GM13977 (cell line): Measurements from ENCODE around the gene ADAM8.
A peak's percentile ranks its signal among the peaks of the same experiment; 100 is the strongest.

ENCODE experiments used
- DNase-seq: peaks from one replicate; pipeline ENCODE4 v3.0.0; 2012; ENCODE audit warnings: low spot score
- CTCF ChIP-seq: IDR thresholded peaks from 2 replicates; pipeline ENCODE4 v1.5.1; 2012; ENCODE audit warnings: mild to moderate bottlenecking, control low read depth; ENCODE audit not compliant: insufficient read depth; ENCODE audit errors: extremely low read depth, missing control alignments
- in situ Hi-C: fragments of 300-500 bp; cut with MboI; formaldehyde crosslinking; loops from one replicate; pipeline ENCODE4 v1.12.0; 2022; ENCODE audit warnings: low sequenced_read_pairs, low pct_unique_long_range_greater_than_20kb, mixed read lengths, inconsistent platforms; ENCODE audit not compliant: unreplicated experiment

The ADAM8 gene

DNA sequence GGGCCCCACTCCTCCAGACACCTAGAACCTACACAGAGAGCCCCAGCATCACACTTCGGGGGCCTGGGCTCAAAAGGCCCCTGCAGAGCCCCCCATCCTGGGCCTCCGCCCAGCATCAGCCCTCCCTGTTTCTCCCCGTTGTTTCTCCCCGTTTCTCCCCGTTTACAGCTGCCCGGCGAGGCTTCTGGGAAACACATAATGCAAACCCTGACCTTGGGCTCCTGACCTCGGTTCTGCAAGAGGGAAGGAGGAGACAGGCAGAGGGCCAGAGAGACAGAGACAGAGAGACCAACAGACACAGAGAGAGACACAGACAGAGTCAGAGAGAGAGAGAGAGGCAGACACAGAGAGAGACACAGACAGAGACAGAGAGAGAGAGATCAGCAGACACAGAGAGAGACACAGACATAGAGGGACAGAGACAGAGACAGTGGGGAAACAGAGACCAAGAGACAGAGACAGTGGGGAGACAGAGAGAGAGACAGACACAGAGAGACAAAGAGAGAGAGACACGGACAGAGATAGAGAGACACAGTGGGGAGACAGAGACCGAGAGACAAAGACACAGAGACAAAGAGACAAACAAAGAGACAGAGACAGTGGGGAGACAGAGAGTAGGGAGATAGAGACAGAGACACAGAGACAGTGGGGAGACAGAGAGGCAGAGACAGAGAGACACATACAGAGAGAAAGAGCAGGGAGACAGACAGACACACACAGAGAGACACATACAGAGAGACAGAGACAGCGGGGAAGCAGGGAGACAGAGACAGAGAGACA lies 26.5 kb downstream of the ADAM8 start:
- TF ChIP-seq CTCF: no peak
- in situ Hi-C loops: no loop called here
- DNase-seq: no peak

DNA sequence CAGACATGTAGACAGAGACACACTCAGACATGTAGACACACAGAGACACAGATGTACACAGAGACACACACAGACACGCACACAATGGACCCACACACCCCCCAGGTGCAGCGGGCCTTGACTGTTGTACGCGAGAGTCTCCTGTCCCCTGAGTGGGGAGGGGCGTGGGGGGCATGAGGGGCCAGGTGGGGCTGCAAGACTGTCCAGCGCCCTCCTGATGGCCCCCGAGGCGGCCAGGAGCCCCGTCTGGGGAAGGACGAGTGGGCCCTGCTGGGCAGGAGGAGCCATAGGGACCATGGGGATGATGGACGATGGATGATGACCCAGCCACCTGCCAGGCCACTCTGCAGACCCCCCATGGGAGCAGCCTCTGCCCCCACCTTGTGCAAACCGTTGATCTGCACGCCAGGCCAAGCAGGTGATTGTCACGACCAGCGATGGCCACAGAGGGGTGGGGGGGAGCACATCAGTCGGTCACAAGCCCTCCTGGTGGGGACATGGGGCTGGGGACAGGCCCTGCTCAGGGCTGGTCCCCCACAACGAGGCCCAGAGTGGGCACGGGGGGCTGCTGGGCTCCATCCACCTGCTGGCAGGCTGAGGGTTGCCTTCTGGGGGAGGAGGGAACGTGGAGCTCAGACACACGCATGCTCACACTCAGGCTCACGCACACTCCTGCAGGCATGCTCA lies 27.4 kb downstream of the ADAM8 start:
- in situ Hi-C loops: no loop called here
- no peak for DNase-seq
- peak; percentile 9 for TF ChIP-seq CTCF

DNA sequence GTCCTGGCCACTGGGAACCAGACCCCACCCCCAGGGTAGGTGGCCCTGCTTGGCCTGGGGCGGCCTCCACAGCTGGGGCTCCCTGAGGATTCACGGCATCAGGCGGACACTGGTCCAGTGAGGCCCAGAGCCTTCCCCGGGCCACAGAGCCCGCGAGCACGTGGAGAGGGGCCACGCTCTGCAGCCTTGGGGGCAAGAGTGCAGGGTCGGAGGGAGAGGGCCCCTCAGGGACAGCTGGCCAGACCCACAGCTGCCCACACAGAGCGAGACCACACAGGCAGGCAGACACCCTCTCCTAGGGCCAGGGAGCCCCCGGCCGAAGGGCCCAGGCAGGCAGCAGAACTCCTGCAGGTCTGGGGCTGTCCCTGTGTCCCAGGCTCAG lies 28.3 kb downstream of the ADAM8 start:
- no peak for TF ChIP-seq CTCF
- no peak for DNase-seq
- in situ Hi-C loops: no loop called here

DNA sequence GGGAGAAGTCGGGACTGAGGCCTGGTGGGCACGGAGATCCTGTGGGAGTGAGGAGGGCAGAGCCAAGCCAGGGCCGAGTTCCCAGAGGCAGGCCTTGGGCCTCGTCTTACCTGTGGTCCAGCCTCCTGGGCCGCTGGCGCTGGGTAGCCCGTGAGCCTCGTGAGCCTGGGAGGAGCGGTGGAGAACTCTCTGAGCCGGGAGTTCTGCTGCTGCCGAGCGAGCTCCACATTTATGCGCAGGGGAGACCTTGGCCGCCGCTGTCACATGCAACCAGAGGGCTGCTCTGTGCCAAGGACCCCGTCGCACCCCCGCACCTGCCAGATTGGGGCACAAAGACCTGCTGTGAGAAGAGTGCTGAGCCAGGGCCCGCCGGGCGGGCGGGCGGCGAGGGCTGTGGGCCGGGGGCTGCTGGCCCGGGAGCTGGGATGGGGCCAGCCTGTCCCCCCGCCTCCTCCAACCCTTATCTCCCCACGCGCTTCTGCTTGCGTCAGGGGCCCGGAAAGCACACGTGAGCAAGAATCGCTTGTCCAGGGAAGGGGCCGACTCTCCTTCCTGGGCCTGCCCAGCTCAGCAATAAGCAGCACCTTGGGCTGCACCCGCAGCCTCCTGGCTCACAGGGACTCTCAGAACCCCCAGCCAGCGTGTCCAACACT lies 28.9 kb downstream of the ADAM8 start:
- DNase-seq: no peak
- no peak for TF ChIP-seq CTCF
- in situ Hi-C loops: no loop called here

GRCh38 chr10:133246236-133246626 lies 30.4 kb downstream of the ADAM8 start:
- TF ChIP-seq CTCF: no peak
- in situ Hi-C loops: no loop called here
- DNase-seq: no peak

GRCh38 chr10:133245439-133246235 lies 31.0 kb downstream of the ADAM8 start:
- DNase-seq: no peak
- no peak for TF ChIP-seq CTCF

More at GRCh38 chr10:133245439-133246235, 31.0 kb downstream of the ADAM8 start:
- in situ Hi-C loops: no loop called here
